ENCODE measurements around the gene SLK. TPM values are rescaled to one million over a fixed set of nuclear protein-coding genes. Genes with fewer than 3 reads are reported as not detected.

Gene SLK
- total and polyA plus RNA-seq, 4 donors = 16.0 to 50.2 (median 33.3) TPM

DNA sequence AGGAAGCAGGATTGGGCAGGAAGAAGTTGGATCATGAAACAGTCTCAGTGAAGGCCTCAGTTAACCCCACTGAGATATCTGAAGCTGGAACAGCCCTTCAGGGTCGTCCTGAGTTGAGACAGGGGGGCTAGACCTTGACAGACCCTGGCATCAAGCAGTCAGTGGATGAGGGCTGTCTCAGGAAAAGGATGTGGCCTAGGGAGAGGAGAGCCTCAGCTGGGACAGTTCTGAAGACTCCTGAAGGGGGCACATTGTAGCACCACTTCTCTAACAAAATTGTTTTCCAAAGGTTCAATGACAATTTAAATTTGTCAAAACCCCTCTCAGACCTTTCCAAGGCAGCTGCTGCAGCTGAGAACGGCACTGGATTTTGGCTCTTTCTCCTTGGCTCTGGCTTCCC lies 15.8 kb upstream of the SLK start:
- Histone ChIP-seq H3K36me3 (ENCODE audit: control insufficient read depth in 1 of 2, insufficient read depth in 2 of 2, low read length in 1 of 2) (no peaks in the 10 kb centered on the region), H3K4me1 (ENCODE audit: control insufficient read depth in 1 of 2, insufficient read depth in 2 of 2, low read length in 2 of 2) (no peaks in the 10 kb centered on the region), H3K9me3 (ENCODE audit: control insufficient read depth, low read length) (no peaks in the 10 kb centered on the region), H3K4me3 (ENCODE audit: low read length in 2 of 2) (no peak overlapping the region), H3K27me3 (ENCODE audit: control insufficient read depth in 1 of 2, insufficient read depth in 2 of 2, low read length in 1 of 2) (no peaks in the 10 kb centered on the region), H3K27ac (ENCODE audit: low read depth in 1 of 2, low read length in 2 of 2) (no peak overlapping the region)
- no peak for ATAC-seq (ENCODE audit: low FRiP score)
- no peak for DNase-seq
- 50 to 59% methylated on average over 2 of the region's 2 CpGs for WGBS, 2 donors
- intact Hi-C loops (cut with DNase I) = no loop called here

GRCh38 chr10:103951942-103952341 lies 15.0 kb upstream of the SLK start:
- Histone ChIP-seq H3K27me3 (ENCODE audit: control insufficient read depth in 1 of 2, insufficient read depth in 2 of 2, low read length in 1 of 2) (no peaks in the 10 kb centered on the region), H3K4me1 (ENCODE audit: control insufficient read depth in 1 of 2, insufficient read depth in 2 of 2, low read length in 2 of 2) (no peaks in the 10 kb centered on the region), H3K36me3 (ENCODE audit: control insufficient read depth in 1 of 2, insufficient read depth in 2 of 2, low read length in 1 of 2) (no peaks in the 10 kb centered on the region), H3K27ac (ENCODE audit: low read depth in 1 of 2, low read length in 2 of 2) (no peak overlapping the region), H3K4me3 (ENCODE audit: low read length in 2 of 2) (no peak overlapping the region), H3K9me3 (ENCODE audit: control insufficient read depth, low read length) (no peaks in the 10 kb centered on the region)
- DNase-seq (no peak), ATAC-seq (ENCODE audit: low FRiP score) (no peak)
- 68 to 80% methylated on average over 4 of the region's 4 CpGs for WGBS, 2 donors
- intact Hi-C loops (cut with DNase I) = no loop called here

GRCh38 chr10:103954543-103954942 lies 12.4 kb upstream of the SLK start:
- Histone ChIP-seq H3K36me3 (ENCODE audit: control insufficient read depth in 1 of 2, insufficient read depth in 2 of 2, low read length in 1 of 2) (no peaks in the 10 kb centered on the region), H3K27me3 (ENCODE audit: control insufficient read depth in 1 of 2, insufficient read depth in 2 of 2, low read length in 1 of 2) (no peaks in the 10 kb centered on the region), H3K27ac (ENCODE audit: low read depth in 1 of 2, low read length in 2 of 2) (no peak overlapping the region), H3K4me3 (ENCODE audit: low read length in 2 of 2) (no peak overlapping the region), H3K4me1 (ENCODE audit: control insufficient read depth in 1 of 2, insufficient read depth in 2 of 2, low read length in 2 of 2) (no peaks in the 10 kb centered on the region), H3K9me3 (ENCODE audit: control insufficient read depth, low read length) (no peaks in the 10 kb centered on the region)
- intact Hi-C loops (cut with DNase I) = no loop called here
- DNase-seq = no peak
- WGBS, 2 donors = 97% methylated on average over 1 of the region's 1 CpG
- no peak for ATAC-seq (ENCODE audit: low FRiP score)

DNA sequence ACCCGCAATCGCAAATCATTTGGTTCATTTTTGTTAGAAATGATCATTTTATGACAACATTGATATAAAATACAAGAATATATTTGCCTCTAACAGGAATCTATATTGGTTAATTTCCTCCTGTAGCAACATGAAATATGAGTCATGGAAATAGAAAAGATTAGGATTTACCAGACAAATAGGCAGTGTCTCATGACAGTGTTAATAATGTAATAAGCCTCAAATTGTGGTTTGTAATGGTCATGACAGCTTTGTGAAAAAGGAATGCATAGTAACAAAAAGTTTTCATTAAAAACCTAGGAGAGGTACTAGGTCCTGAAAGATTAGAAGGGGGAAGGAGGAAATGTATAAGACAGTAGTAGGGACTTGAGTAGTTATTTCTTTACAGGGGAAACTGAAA lies 7.9 kb upstream of the SLK start:
- H3K36me3 ChIP-seq (ENCODE audit: control insufficient read depth in 1 of 2, insufficient read depth in 2 of 2, low read length in 1 of 2) = no peaks in the 10 kb centered on the region
- intact Hi-C loops (cut with DNase I) = no loop called here

GRCh38 chr10:103960103-103960502 lies 6.8 kb upstream of the SLK start:
- intact Hi-C loops (cut with DNase I) = no loop called here
- no peak overlapping the region for H3K27ac ChIP-seq (ENCODE audit: low read depth in 1 of 2, low read length in 2 of 2)
- no peak overlapping the region for H3K4me3 ChIP-seq (ENCODE audit: low read length in 2 of 2)
- no peaks in the 10 kb centered on the region for H3K27me3 ChIP-seq (ENCODE audit: control insufficient read depth in 1 of 2, insufficient read depth in 2 of 2, low read length in 1 of 2)
- H3K9me3 ChIP-seq (ENCODE audit: control insufficient read depth, low read length) = no peaks in the 10 kb centered on the region
- H3K4me1 ChIP-seq (ENCODE audit: control insufficient read depth in 1 of 2, insufficient read depth in 2 of 2, low read length in 2 of 2) = no peaks in the 10 kb centered on the region
- WGBS, 2 donors = 68 to 76% methylated on average over 3 of the region's 3 CpGs
- H3K36me3 ChIP-seq (ENCODE audit: control insufficient read depth in 1 of 2, insufficient read depth in 2 of 2, low read length in 1 of 2) = no peaks in the 10 kb centered on the region
- DNase-seq = no peak
- no peak for ATAC-seq (ENCODE audit: low FRiP score)

More for the DNA sequence above, 7.9 kb upstream of the SLK start:
- no peaks in the 10 kb centered on the region for H3K27me3 ChIP-seq (ENCODE audit: control insufficient read depth in 1 of 2, insufficient read depth in 2 of 2, low read length in 1 of 2)
- H3K4me1 ChIP-seq (ENCODE audit: control insufficient read depth in 1 of 2, insufficient read depth in 2 of 2, low read length in 2 of 2) = no peaks in the 10 kb centered on the region
- ATAC-seq (ENCODE audit: low FRiP score) = no peak
- 93% methylated on average over 2 of the region's 2 CpGs for WGBS, 2 donors
- H3K4me3 ChIP-seq (ENCODE audit: low read length in 2 of 2) = no peak overlapping the region
- DNase-seq = no peak
- no peaks in the 10 kb centered on the region for H3K9me3 ChIP-seq (ENCODE audit: control insufficient read depth, low read length)
- H3K27ac ChIP-seq (ENCODE audit: low read depth in 1 of 2, low read length in 2 of 2) = no peak overlapping the region

DNA sequence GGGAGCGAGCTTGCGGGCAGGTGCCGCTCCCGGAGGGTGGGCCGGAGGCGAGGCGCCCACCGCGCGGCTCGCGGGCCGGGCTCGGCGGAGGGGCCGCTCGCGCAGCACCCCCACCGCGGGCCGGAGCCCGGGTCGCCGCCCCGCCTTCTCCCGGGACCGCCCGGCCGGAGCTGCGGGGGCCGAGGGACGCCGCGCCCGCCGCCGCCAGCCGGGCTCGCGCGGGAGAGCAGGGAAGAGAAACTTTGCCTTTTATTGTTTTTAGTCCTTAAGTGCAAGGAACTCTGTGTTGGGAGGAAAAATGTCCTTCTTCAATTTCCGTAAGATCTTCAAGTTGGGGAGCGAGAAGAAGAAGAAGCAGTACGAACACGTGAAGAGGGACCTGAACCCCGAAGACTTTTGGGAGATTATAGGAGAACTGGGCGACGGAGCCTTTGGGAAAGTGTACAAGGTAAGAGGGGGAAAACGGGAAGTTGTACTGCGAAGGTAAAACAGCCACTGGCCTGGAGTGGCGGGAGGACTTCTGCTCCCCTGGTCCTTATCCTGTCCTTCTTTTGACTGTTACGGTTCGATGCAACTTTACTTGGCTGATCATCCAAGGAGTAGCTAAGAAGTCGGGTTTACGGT lies 620 bp downstream of the SLK start:
- peak overlapping the region; percentile 87 to 100 for H3K4me3 ChIP-seq (ENCODE audit: low read length in 2 of 2)
- ATAC-seq (ENCODE audit: low FRiP score) = peak; percentile 71
- 0 to 1% methylated on average over 46 to 55 of the region's 55 CpGs for WGBS, 2 donors
- no peaks in the 10 kb centered on the region for H3K27me3 ChIP-seq (ENCODE audit: control insufficient read depth in 1 of 2, insufficient read depth in 2 of 2, low read length in 1 of 2)
- no peak for DNase-seq
- no peaks in the 10 kb centered on the region for H3K36me3 ChIP-seq (ENCODE audit: control insufficient read depth in 1 of 2, insufficient read depth in 2 of 2, low read length in 1 of 2)
- no peaks in the 10 kb centered on the region for H3K9me3 ChIP-seq (ENCODE audit: control insufficient read depth, low read length)
- peaks cover 0 to 4% of the 10 kb centered on the region in 2 donors for H3K4me1 ChIP-seq (ENCODE audit: control insufficient read depth in 1 of 2, insufficient read depth in 2 of 2, low read length in 2 of 2)
- H3K27ac ChIP-seq (ENCODE audit: low read depth in 1 of 2, low read length in 2 of 2) = peak overlapping the region; percentile 80 to 93
- intact Hi-C loops (cut with DNase I) = loop anchor here (1.0 to 5.0 kb wide), 3 partner anchors 49 to 154 kb away; partner anchors contain the start of gene STN1 (in 1 of the 2)

GRCh38 chr10:103968441-103969391 lies 1.8 kb downstream of the SLK start:
- DNase-seq (no peak), ATAC-seq (ENCODE audit: low FRiP score) (no peak)
- Histone ChIP-seq H3K9me3 (ENCODE audit: control insufficient read depth, low read length) (no peaks in the 10 kb centered on the region), H3K4me1 (ENCODE audit: control insufficient read depth in 1 of 2, insufficient read depth in 2 of 2, low read length in 2 of 2) (peaks cover 0 to 4% of the 10 kb centered on the region in 2 donors), H3K4me3 (ENCODE audit: low read length in 2 of 2) (peak overlapping the region; percentile 87 to 100), H3K27ac (ENCODE audit: low read depth in 1 of 2, low read length in 2 of 2) (no peak overlapping the region), H3K36me3 (ENCODE audit: control insufficient read depth in 1 of 2, insufficient read depth in 2 of 2, low read length in 1 of 2) (no peaks in the 10 kb centered on the region), H3K27me3 (ENCODE audit: control insufficient read depth in 1 of 2, insufficient read depth in 2 of 2, low read length in 1 of 2) (no peaks in the 10 kb centered on the region)
- 54 to 56% methylated on average over 19 to 23 of the region's 23 CpGs for WGBS, 2 donors
- intact Hi-C loops (cut with DNase I) = loop anchor here (5.0 kb wide), 1 partner anchor 81 kb away; no protein-coding TSS in a partner anchor

GRCh38 chr10:103969436-103969835 lies 2.5 kb downstream of the SLK start:
- WGBS, 2 donors = 6% methylated on average over 4 of the region's 4 CpGs
- H3K36me3 ChIP-seq (ENCODE audit: control insufficient read depth in 1 of 2, insufficient read depth in 2 of 2, low read length in 1 of 2) = no peaks in the 10 kb centered on the region
- DNase-seq (no peak), ATAC-seq (ENCODE audit: low FRiP score) (no peak)
- no peak overlapping the region for H3K27ac ChIP-seq (ENCODE audit: low read depth in 1 of 2, low read length in 2 of 2)
- H3K27me3 ChIP-seq (ENCODE audit: control insufficient read depth in 1 of 2, insufficient read depth in 2 of 2, low read length in 1 of 2) = no peaks in the 10 kb centered on the region
- intact Hi-C loops (cut with DNase I) = loop anchor here (5.0 kb wide), 1 partner anchor 82 kb away; no protein-coding TSS in a partner anchor
- H3K9me3 ChIP-seq (ENCODE audit: control insufficient read depth, low read length) = no peaks in the 10 kb centered on the region
- H3K4me1 ChIP-seq (ENCODE audit: control insufficient read depth in 1 of 2, insufficient read depth in 2 of 2, low read length in 2 of 2) = peaks cover 0 to 4% of the 10 kb centered on the region in 2 donors
- peak overlapping the region; percentile 87 to 100 for H3K4me3 ChIP-seq (ENCODE audit: low read length in 2 of 2)

Data from aorta (tissue), 5 donors.